H54 (cell line): ENCODE results near the gene CIB1.
A peak's percentile ranks its signal among the peaks of the same experiment; 100 is the strongest.

Source experiments
- DNase-seq: peaks from one replicate; pipeline ENCODE4 v3.0.0; 2011; ENCODE audit warnings: low spot score, mixed read lengths; ENCODE audit not compliant: insufficient read length
- FAIRE-seq: peaks from 3 replicates; lab custom pipeline; 2011; peaks lifted over from hg19 to GRCh38; lab: Jason Lieb, UNC
- POLR2A ChIP-seq: IDR thresholded peaks from 2 replicates; pipeline ENCODE4 v1.6.1; 2011; ENCODE audit warnings: low read depth, mild to moderate bottlenecking, low read length

Gene CIB1

DNA sequence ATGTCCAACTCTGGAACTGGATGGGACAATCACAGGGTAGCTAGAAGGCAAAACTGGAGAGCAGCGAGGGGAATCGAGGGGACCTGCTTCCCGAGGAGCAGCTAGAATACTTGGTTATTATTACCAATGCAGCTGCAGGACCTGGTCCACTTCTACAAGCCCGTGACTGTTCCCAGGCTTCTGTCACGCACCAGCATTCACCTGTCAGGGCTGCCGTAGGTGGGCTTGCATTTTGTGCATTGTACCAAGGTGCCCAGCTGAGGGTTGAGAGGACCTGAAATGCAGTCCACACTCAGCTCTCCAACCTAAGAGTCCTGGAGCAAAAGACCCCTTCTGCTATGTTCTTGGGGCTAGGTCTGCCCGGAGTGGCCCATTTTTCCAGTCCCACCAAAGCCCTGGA lies 30.3 kb downstream of the CIB1 start:
- FAIRE-seq = no peak
- DNase-seq = no peak
- no peak for TF ChIP-seq POLR2A

DNA sequence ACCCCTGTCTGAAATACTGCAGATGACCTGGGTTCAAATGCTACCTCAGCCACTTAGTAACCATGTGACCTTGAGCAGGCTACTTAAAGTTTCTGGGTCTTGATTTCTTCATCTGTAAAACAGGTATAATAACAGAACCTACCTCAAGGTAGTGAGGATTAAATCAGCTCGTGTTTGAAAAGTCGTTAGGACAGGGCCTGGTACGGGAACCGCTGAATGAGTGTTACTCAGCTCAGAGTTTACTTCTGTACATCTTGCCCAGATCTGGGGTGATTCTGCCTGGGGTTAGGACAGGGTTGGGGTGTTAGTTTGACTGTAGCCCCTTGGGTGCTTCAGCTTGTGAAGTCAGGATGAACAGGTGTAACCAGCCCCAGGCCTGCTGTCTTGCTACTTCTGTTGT lies 30.8 kb downstream of the CIB1 start:
- FAIRE-seq (no peak), DNase-seq (no peak)
- no peak for TF ChIP-seq POLR2A

DNA sequence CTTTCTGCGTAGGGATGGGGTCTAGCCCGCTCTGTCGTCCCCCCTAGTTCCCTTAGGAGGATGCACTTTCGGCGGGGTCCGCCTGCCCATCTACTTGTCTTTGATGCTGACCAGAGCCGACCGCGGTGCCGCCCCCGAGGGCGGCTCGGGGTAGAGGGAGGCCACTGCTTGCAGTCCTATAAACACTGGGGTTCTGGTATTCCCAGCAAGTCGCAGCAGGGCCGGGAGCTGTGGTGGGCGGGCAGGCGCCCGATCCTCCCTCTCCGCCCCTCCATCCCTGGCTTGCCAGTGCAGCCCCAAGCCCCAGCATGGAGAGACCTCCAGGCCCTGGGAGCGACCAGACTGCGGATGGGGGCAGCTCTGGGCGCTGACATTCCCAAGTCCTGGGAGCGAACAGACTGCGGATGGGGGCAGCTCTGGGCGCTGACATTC lies 31.8 kb downstream of the CIB1 start:
- TF ChIP-seq POLR2A = no peak
- DNase-seq = no peak
- no peak for FAIRE-seq

- FAIRE-seq (no peak), DNase-seq (peak; percentile 59)
- TF ChIP-seq POLR2A = peak; percentile 48; the same call in 1 of the 2 replicates
Measured at GRCh38 chr15:90201130-90201943, 32.4 kb downstream of the CIB1 start, which contains the start of gene SEMA4B. SEMA4B (plus strand) TSS chr15:90201330; CDS start chr15:90201579, 249 bp downstream.

GRCh38 chr15:90200534-90201129 lies 33.1 kb downstream of the CIB1 start:
- FAIRE-seq (no peak), DNase-seq (no peak)
- TF ChIP-seq POLR2A = no peak

DNA sequence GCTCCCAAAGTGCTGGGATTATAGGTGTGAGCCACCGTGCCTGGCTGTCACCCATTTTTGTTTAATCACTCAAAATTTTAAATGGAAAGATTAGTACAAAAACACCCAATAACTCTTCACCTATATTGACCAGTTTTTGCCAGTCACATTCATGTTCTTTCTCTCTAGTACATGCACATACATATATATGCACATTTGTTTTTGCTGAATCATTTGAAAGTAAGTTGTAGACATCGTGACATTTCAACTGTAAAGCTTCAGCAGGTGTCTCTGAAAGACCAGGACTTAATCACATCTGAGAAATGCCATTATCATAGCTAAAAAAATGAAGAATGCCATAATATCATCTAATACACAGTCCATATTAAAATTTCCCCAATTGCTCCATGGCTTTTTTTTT lies 39.1 kb downstream of the CIB1 start:
- no peak for TF ChIP-seq POLR2A
- FAIRE-seq (no peak), DNase-seq (no peak)

GRCh38 chr15:90192961-90193786 lies 40.6 kb downstream of the CIB1 start:
- no peak for TF ChIP-seq POLR2A
- FAIRE-seq (no peak), DNase-seq (no peak)

DNA sequence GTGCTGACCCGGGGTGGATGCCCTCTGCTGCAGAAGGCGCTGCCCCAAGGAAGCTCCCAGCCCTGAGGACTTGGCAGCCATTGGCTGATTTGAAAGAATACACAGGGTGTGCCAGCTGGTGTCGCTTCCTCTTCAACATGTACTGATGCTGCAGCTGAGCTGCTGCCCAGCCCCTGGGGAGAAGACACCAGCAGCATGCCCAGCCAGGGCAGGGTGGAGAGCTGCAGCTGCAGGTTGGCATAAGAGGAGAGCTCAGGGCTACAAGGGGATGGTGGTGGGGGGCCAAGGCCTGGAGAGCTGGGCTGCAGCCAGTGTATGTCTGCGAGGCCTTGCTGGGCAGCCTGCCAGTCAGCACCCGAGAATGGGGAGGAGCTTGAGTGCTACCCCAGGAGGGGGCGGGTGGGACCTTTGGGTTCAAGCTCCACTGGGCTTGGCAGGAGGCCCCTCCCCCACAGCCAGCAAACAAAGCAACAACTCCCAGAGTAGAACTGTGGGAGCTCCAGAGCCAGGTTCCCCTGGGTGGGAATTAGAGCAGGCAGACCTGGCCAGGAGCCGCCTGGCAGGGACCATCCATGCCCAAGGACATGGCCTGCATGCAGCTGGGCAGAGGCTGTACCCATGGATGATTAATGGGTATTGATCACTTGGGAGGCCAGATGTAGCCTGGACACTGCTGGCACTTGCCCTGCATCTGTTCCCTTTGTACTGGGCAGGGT lies 41.8 kb downstream of the CIB1 start:
- no peak for FAIRE-seq

DNA sequence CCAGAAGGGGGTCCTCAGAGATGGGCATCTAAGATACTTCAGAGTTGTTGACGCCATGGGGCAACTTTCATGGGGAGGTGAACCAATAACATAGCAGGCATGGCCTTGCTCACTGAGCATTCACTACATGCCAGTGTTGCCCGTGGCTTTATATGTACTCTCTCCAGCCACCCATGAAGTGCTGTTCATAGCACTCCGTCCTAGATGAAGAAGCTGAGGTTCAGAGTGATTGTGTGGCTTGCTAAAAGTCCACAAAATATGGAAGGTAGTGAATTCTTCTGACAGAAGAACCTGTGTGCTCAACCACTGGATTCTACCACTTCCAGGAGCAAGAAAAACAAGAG lies 42.4 kb downstream of the CIB1 start:
- FAIRE-seq (no peak), DNase-seq (no peak)
- no peak for TF ChIP-seq POLR2A

More for the DNA sequence above, 41.8 kb downstream of the CIB1 start:
- no peak for TF ChIP-seq POLR2A
- no peak for DNase-seq

DNA sequence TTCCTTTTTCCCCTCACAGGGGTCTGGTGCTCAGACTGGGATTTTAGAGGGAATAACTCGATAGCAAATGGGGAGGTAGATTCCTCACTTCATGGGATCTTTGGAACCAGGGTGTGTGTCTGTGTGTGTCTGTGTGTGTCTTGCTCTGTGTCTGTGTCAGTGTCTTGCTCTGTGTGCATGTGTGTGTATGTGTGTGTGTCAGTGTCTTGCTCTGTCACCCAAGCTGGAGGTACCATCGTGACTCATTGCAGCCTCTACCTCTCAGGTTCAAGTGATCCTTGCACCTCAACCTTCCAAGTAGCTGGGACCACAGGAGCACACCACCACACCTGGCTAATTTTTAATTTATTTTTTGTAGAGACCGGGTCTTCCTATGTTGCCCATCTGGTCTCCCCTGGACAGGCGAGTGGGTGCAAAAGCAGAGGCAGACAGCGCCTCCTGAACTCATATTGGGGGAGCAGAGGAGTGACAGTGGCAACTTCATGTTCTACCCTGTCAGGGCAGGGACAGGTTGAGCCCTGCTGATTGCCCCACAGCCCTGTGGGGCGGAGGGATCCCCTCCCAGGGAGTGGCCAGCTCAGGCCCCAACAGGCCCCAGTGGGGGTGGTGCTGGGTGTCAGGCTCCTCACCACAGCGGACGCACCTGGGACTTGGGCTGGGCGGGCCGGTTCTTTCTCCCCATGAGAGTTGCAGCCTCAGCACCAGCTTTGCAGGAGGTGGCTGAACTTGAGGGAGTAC lies 43.0 kb downstream of the CIB1 start:
- no peak for FAIRE-seq

DNA sequence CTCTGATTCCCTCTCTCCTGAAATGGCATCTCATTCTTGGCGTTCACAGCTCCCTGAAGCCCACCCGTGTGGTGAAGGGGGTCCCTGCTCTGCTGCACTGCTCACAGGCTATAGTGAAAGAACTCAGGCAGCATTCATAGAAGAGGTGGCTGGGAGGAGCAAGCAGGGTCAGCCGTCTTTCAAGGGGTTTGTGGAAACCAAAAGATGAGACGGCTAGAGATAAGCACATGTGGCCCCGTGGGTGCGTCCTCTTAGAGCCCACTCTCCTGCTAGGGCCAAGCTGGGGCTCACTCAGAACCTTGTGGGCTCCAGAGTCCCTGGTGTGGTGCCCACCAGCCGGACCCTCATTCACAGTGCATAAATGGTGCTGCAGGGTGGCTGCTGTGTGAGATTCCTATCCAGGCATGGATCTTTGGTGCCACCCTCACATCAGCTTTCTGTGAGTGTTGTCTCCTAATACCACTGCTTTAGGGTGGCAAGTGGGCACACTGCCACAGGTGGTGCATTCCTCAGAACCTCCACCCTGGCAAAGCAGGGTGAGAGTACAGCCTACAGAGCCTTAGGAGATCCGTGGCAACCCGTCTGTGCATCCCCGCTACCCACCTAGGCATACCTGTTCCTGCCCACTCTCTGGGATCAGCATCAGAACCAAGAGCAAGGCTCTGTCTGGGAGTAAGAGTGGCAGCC lies 43.8 kb downstream of the CIB1 start:
- DNase-seq = no peak

More for the DNA sequence above, 43.0 kb downstream of the CIB1 start:
- no peak for DNase-seq
- no peak for TF ChIP-seq POLR2A

More for the DNA sequence above, 43.8 kb downstream of the CIB1 start:
- FAIRE-seq = no peak
- TF ChIP-seq POLR2A = no peak
